GM21381 (cell line): ENCODE results near the gene SELENOO.
A peak's percentile ranks its signal among the peaks of the same experiment; 100 is the strongest.
"Not testable (repeated sequence)": the region's sequence is repeated elsewhere in the genome, so short reads cannot be mapped to it uniquely, and the experiment has no call there.

Experiments used
- ATAC-seq: cut with Tn5 transposase; IDR thresholded peaks from one replicate; pipeline ENCODE4 v1.9.1; 2021; ENCODE audit warnings: mild to moderate bottlenecking, moderate library complexity; ENCODE audit not compliant: unreplicated experiment

The SELENOO gene

DNA sequence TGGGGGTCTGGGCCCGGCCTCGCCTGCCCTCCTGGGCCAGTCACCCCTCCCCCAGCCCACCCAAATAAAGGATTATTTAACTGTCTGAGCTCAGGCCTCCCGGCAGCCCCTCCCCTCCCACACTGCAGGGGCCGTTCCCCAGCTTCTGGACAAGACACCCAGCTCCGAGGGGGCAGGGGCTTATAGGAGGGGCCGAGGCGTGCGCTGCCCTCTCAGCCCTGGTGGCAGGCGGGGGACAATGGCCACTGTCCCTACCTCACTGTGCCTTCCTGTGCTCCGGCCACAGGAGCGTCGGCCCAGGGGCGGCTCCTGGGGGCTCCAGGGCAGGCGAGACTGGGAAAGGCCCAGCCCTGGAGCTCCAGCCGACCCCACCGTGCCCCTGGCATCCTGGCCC is 2.2 kb upstream of the SELENOO start:
- ATAC-seq = no peak

DNA sequence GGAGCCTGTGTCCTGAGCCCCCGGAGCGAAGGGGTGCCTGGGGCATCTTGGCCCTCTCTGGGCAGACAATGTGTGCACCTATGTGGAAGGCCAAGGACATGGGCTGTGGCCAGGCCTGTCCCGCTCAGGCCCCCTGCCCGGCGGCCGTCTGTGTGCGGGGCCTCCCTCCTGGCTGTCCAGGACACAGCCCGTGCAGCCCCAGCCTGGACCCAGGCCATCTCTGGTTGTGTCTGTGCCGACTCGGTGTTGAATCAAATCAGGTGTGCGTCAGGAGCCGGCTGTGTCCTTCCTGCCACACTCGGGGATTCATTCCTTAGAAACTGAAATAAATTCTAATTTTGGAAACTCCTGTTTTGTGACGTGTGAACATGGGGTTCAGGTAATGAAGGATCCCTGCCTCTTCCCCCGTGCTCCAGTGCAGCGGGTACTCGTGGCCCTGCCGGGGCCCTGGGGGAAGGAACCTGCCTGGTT is 1.5 kb upstream of the SELENOO start:
- no peak for ATAC-seq

DNA sequence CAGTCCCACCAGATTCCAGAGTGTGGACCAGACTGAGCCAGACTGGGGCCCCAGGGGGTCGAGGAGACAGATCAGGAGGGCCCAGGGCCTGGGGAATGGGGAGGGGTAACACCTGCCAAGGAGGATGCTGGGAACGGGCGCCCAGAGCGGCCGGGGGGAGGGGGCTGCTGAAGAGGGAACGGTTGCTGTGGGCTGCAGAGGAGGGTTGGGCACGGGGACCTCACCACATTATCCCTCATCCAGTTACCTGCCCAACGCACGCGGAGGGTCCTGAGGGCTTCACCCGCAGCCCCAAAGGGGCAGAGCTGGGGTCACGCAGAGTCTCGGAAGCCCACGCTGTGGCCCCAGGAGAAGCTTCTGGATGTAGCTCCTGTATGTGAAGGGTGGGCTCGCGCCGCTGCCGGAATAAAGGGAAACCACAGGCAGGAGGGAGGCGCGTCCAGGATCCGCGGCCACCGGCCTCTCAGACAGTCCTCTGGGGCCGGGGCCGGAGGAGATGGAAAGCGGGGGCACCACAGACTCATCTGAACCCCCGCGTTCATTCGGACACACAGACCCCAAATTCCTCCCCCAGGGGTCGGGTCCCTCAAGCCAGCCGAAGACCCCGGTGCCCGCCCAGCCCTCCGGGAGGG is 866 bp upstream of the SELENOO start:
- ATAC-seq = no peak

DNA sequence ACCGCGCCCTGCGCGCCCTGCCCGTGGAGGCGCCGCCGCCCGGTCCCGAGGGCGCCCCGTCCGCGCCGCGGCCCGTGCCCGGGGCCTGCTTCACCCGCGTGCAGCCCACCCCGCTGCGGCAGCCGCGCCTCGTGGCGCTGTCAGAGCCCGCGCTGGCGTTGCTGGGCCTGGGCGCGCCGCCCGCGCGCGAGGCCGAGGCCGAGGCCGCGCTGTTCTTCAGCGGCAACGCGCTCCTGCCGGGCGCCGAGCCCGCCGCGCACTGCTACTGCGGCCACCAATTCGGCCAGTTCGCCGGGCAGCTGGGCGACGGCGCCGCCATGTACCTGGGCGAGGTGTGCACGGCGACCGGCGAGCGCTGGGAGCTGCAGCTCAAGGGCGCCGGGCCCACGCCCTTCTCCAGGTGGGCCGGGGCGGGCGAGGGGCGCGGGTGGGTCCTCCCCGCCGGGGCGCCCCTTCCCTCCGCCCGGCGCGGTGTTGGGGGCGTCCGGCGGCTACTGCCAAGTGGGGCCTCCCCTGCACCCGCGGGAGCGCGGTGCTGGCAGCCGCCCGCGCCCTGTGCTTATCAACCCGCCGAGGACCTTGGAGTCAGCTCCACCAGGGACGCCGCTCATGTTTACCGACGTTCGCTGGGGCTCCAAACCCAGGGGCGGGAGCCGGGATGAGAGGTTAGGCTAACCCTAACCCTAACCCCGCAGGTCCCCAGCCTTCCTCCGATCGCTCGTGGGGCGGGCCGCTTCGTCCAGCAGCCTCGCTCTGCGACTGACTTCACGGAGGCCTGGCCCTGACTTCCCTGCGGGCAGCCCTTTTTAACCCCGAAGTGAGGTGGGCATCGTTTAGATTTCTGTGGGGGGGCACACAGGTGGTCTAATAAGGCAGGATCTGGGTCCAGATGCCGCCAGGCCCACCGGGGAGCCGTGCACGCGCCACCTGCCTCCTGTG is 649 bp downstream of the SELENOO start:
- ATAC-seq = peak; percentile 33

DNA sequence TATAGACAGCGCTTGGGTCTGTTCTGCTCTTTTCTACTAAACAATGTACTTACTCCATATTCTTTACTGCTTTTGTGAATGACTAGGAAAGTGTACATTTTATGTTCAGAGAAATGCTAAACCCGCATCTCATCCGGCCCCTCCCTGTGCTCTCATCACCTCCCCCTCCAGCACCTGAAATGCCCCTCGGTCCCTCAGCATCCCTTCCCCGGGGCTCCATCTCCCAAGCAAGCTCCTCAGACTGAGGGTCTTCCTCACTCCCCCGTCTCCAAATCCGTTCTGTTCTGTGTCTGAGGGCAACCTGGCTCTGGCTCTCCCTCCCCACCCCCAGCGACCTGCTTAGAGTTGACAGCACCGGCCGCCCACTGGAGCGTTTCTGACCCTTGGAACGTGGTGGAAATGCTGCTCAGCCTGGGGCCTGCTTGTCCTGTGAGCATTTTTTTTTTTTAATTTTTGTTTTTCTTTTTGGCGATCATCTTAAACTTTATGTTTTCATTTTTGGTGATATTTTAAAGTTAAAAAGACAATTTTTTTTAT is 1.4 kb downstream of the SELENOO start:
- no peak for ATAC-seq

DNA sequence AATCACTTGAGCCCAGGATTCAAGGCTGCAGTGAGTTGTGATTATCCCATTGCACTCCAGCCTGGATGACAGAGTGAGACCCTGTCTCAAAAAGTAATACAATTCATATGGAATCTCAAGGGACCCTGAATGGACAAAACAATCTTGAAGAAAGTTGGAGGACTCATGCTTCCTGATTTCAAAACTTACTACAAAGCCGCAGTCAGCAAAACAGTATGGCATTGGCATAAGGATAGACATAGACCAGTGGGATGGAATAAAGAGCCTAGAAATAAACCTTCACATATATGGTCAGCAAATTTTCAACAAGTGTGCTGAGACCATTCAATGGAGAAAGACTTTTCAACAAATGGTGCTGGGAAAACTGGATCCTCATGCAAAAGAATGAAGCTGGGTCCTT is 2.5 kb downstream of the SELENOO start:
- ATAC-seq = no peak

DNA sequence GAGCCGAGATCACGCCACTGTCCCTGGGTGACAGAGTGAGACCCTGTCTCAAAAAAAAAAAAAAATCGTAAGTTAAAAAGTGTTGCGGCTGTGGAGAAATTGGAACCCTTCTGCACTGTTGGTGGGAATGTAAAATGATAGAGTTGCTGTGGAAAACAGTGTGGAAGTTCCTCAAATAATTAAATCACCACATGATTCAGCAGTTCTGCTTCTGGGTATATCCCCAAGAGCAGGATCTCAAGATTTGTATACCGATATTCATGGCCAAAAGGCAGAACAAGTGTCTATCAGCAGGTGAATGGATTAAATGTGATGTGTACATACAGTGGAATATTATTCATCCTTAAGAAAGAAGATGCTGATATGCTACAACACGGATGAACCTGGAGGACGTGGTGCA is 3.8 kb downstream of the SELENOO start:
- ATAC-seq = no peak

DNA sequence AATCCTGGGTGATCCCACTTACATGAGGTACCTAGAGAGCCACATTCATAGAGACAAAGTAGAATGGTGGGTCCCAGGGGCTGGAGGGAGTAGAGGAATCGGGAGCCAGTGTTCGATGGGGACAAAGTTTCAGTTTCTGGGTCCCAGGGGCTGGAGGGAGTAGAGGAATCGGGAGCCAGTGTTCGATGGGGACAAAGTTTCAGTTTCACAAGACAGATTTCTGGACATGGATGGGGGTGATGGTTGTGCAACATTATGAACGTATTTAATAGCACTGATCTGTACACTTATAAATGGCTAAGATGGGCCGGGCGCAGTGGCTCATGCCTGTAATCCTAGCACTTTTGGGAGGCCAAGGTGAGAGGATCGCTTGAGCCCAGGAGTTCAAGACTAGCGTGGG is 4.2 kb downstream of the SELENOO start:
- ATAC-seq = not testable (repeated sequence)

DNA sequence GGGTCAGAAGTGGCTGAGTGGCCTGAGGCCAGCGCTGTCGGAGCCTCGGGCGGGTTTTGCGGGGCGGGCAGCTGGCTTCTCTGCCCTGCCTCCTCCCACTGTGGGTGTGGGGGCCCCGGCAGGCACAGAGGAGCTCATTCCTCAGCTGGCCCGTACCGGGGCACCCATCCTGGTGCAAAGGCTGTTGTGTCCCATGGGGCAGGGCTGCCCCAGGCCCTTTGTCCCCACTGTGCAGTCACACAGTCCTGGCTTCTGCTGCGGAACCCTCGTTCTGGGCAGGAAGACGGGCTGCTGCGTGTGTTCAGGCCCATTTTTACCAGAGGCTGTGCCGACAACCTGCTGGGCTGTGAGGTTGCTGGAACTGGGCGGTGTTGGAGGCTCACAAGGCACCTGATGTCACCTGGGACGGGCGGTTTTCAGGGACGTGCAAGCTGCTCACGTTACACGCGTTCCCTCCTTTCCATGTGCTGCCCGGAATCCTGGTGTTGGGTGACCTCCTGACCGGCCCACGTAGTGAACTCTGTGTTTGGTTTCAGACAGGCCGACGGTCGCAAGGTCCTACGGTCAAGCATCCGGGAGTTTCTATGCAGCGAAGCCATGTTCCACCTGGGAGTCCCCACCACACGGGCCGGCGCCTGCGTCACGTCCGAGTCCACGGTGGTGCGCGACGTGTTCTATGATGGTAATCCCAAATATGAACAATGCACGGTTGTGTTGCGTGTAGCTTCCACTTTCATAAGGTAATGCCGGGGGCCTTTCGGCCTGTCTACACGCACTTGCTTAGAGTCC is 5.2 kb downstream of the SELENOO start:
- no peak for ATAC-seq

DNA sequence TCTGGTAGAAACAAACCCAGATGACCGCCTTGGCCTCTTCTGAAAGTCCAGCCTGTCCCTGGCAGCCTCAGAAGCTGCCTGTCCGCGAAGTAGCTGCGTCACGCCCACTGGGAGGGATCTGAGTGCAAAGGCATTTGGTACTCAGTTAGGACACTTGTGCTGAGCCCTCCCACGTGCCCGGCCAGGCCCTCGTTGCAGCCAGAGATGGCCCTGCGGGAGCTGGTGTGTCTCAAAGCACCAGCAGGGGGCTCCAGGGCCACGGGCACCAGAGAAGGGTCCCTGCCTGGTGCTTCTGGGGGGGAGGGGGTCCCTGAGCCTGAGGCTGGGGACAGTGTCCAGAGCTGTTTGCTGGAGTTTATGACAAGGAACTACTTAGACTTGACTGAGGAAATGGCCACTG is 5.8 kb downstream of the SELENOO start:
- ATAC-seq = no peak

DNA sequence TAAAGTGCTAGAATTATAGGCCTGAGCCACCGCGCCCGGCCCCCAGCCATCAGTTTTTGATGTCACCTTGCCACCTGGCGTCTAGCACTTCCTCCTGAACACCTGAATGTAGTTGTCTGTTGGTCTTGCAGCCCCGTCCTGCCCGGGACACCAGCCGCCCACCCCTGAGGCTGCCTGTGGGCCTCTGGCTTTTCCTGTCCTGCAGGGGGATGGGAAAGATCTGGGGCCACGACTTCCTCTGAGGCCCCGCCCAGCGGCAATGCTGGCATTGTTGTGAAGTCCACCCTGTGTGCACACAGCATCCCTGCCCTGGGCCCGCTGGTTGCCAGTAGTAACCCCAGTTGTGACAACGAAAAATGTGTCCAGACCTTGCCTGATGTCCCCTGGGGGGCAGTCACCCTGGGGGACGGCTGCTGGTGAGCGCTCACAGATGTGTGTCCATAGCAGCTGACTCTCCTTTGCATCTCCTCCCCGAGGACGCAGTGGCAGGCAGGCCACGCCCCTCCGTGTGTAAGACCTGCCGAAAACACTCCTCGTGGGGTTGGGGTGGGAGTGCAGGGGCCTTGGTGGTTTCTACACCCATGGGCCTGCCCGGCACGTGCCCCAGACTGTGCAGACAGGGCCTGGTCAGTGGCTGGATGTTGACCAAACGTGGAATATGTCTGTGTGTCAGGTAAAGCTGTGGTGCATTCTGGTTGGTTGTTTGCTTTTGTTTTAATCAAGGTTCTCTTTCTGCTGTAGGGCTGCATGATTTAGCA is 6.8 kb downstream of the SELENOO start:
- ATAC-seq = no peak

DNA sequence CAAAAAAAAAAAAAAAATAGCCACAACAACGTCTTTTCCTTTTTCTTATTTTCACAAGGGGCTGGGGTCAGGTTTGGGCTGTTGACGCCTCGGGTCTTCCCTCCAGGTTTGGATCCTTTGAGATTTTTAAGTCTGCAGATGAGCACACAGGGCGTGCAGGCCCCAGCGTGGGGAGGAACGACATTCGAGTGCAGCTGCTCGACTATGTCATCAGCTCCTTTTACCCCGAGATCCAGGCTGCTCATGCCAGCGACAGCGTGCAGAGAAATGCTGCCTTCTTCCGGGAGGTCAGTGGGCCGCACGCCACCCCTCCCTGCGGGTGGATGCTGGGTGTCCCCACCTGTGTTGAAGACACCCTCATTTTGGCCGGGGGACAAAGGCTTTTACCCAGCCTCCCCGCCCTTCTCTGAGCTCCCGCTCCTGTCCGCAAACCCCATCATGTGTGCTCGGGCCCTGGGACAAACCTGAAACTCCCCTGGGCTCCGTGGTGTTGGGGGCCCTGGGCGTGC is 7.7 kb downstream of the SELENOO start:
- no peak for ATAC-seq

DNA sequence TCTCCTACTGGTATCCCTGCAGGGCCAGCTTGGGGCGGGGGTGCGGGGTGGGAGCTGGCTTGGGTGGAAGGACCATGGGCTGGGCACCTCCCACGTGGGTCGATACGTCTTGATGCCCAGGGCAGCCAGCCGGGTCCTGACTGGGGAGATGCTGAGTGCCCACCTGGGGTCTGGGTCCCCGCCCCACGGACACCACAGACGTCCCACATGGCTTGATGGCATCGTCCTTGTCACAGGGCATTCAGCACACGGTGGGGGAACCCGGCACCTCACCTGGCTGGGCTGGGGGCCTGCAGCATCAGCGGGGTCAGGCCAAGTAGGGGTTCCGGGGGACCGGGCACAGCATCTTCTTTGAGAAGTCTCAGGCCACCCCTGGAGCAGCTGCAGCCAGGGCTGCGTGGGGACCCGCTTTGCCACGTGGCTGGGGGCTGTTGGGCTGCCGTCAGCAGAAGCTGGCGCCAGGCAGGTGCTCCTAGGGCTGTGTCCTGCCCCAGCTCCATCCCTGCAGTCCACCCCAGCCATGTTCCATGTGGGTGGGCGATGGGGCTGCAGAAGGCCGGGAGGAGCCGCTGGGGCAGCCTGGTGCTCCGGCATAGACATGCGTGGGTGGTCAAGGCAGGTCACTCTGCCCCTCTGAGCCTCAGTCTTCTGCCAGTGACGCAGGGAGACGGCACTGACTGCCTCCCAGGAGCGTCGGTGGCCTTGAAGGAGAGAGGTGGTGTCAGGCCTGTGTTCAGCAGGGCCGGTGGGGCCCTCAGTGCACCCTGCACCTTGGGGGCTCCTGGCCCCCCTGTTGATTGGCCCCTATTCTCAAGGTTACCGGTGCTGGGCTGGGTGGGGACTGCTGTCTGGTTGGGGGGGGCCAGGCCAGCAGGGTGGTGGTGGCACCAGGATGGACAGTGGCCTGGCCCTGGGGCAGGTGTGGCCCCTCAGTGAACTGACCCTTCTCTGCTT is 8.4 kb downstream of the SELENOO start:
- ATAC-seq = no peak

DNA sequence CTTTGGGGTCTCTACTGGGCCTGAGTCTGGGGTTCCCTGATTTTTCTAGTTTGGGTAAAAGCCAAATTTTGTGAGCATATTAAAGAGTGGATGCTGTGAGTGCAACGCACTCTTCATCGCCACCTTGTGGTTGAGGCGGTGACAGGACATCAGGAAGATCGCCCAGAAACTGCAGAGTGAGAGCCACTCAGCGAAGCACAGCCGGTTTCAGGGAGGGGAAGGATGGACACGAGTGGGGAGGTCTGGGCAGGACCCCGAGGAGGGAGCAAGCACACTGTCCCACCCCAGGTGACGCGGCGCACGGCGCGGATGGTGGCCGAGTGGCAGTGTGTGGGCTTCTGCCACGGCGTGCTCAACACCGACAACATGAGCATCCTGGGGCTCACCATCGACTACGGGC is 9.1 kb downstream of the SELENOO start:
- no peak for ATAC-seq

DNA sequence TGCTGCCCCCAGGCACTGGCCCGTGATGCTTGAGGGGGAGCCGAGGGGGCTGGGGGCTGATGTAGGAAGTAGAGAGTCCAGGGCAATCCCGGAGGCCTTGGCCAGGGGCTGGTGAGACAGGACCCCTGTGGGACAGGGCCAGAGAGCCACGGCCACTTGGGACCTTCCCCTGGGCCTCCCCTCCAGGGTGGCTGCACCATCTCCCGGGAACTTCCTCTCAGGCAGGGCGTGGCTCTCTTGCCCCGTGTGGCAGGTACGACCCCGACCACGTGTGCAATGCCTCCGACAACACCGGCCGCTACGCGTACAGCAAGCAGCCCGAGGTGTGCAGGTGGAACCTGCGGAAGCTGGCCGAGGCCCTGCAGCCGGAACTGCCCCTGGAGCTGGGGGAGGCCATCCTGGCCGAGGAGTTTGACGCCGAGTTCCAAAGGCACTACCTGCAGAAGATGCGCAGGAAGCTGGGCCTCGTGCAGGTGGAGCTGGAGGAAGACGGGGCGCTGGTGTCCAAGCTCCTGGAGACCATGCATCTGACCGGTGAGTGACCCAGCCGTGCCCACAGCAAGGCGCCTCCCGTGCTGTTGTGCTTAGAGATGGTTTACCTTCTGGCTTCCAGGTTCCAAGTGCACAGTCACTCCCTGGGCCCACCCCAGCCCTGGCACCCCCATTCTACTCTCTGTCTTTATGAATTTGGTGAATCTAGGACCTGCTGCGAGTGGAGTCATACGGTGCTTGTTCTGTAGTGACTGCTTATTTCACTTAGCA is 9.7 kb downstream of the SELENOO start:
- no peak for ATAC-seq

DNA sequence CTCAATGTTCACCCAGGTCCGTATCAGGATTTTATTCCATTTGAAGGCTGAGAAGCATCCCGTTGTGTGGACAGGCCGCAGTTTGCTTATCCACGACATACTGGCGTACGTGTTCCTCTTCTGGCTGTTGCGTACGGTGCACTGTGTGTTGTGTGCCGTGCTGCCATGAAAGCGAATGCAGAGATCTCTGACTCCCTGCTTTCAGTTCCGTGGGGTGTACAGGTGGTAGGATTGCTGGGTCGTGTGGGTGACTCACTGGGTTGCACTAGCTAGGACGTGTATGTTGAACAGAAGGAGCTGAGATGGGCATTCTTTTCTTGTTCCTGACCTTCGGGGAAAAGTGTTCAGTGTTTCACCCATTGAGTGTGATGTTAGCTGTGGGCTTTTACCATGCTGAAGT is 10.3 kb downstream of the SELENOO start:
- ATAC-seq = no peak

DNA sequence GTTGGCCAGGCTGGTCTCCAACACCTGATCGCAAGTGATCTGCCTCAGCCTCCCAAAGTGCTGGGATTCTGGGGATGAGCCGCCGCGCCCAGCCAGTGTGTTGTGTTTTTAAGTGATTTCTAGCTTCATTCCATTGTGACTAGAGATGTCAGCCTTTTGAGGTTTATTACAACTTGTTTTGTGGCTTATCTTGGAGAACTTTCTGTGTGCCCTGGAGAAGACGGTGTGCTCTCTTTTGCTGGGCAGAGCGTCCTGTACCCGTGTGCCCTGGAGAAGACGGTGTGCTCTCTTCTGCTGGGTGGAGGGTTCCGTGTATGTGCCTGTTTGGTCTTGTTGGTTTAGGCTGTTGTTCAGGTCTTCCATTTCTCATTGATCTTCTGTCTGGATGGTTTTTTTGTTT is 12.5 kb downstream of the SELENOO start:
- ATAC-seq = no peak

DNA sequence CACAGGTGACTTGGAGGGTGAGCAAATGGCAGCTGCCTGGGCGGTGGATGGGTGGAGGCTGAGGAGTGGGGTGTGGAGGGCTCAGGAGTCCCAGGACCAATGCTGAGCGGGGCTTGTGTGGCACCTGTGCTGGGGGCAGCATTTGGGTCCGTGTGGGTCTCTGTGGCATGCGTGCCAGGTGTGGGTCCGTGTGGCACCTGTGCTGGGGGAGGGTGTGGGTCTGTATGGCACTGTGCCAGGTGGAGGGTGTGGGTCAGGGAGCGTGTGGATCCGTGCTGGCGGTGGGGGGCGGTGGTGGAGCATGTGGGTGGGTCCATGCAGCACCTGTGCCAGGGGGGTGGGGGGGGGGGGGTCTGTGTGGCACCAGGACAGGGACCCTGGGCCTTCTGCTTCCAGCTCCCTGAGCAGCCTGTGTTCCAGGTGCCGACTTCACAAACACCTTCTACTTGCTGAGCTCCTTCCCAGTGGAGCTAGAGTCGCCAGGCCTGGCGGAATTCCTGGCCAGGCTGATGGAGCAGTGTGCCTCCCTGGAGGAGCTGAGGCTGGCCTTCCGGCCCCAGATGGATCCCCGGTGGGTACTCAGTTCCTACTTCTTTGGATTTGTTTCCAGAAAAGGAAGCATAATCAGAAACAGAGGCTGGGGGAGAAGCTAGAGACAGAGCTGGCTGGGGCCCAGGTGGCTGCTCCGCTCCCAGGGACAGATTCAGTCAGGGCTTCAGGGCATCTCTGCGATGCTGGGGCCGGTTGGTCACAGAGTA is 14.7 kb downstream of the SELENOO start:
- ATAC-seq = no peak
